ENCODE results near the gene UBN1. TPM values are rescaled to one million over a fixed set of nuclear protein-coding genes. Genes with fewer than 3 reads are reported as not detected.

UBN1 gene
- total RNA-seq, 1 donor from 2014 or later, result 19.7 TPM

Other genes with a start within 250 kb of the UBN1 start
- 13.3 TPM for gene UBALD1, start 232.6 kb upstream of the UBN1 start, total RNA-seq
- gene MGRN1, start 222.7 kb upstream of the UBN1 start, total RNA-seq, result 34.6 TPM
- 38.2 TPM for gene NUDT16L1, start 153.9 kb upstream of the UBN1 start, total RNA-seq
- gene ANKS3, start 113.2 kb upstream of the UBN1 start, total RNA-seq, result 20.7 TPM
- gene DNAAF8, start 112.9 kb upstream of the UBN1 start, total RNA-seq, result 0.41 TPM
- 23.6 TPM for gene ZNF500, start 80.3 kb upstream of the UBN1 start, total RNA-seq
- gene SEPTIN12, start 59.1 kb upstream of the UBN1 start, total RNA-seq, result not detected
- gene SMIM22, start 52.1 kb upstream of the UBN1 start, total RNA-seq, result not detected
- gene ROGDI, start 44.8 kb upstream of the UBN1 start, total RNA-seq, result 12.6 TPM
- gene GLYR1, start 193 bp upstream of the UBN1 start, total RNA-seq, result 42.0 TPM
- 105 TPM for gene PPL, start 89.7 kb downstream of the UBN1 start, total RNA-seq
- gene SEC14L5, start 110.8 kb downstream of the UBN1 start, total RNA-seq, result 3.1 TPM
- gene NAGPA, start 186.5 kb downstream of the UBN1 start, total RNA-seq, result 4.4 TPM
- gene C16orf89, start 218.5 kb downstream of the UBN1 start, total RNA-seq, result 5.3 TPM
- 11.9 TPM for gene ALG1, start 224.4 kb downstream of the UBN1 start, total RNA-seq